Panc1 (cell line): ENCODE results near the gene YES1. TPM values are rescaled to one million over a fixed set of nuclear protein-coding genes. Genes with fewer than 3 reads are reported as not detected.

ENCODE experiments used
- ATAC-seq: fragments of 200-7000 bp; cut with Tn5 transposase; 2 replicates; pipeline ENCODE4 v1.9.1; 2020; ENCODE audit warnings: mild to moderate bottlenecking, moderate library complexity
- BruUV-seq: library from RNA; stranded (reverse); fragments of 400-500 nt; replicated peaks from 2 replicates; lab custom pipeline; 2021; lab: Mats Ljungman, UMichigan
- CTCF ChIA-PET: fragments of 300-600 bp; sonication (Branson Sonifier 250); formaldehyde crosslinking; loops from one replicate; lab custom pipeline; 2022; ENCODE audit warnings: antibody characterized with exemption; lab: Charles Lee
- POLR2A ChIA-PET: fragments of 300-600 bp; sonication (Branson Sonifier 250); formaldehyde crosslinking; loops from one replicate; lab custom pipeline; 2022; ENCODE audit warnings: antibody characterized with exemption; lab: Charles Lee
- DNase-seq: peaks from one replicate; pipeline ENCODE4 v3.0.0-alpha.2; 2010; ENCODE audit warnings: low read depth, low spot score
- H3K27ac ChIP-seq: 2 replicates; pipeline ENCODE4 v1.5.1; 2011; ENCODE audit warnings: mild to moderate bottlenecking, low read length, inconsistent platforms
- H3K27me3 ChIP-seq: fragments of 200-500 bp; sonication (Bioruptor generic); 2 replicates; pipeline ENCODE4 v1.6.0; 2014; ENCODE audit warnings: low read length, inconsistent platforms; ENCODE audit not compliant: control insufficient read depth, insufficient read depth
- H3K36me3 ChIP-seq: fragments of 200-500 bp; sonication (Bioruptor generic); 2 replicates; pipeline ENCODE4 v1.5.1; 2014; ENCODE audit warnings: inconsistent platforms, mild to moderate bottlenecking, low read length, moderate library complexity; ENCODE audit not compliant: control insufficient read depth, insufficient read depth
- H3K4me1 ChIP-seq: 2 replicates; pipeline ENCODE4 v1.5.1; 2011; ENCODE audit warnings: inconsistent platforms, mild to moderate bottlenecking, low read length, moderate library complexity; ENCODE audit not compliant: control insufficient read depth, insufficient read depth
- H3K4me3 ChIP-seq, 2 experiments: 2 replicates each; pipeline ENCODE4 v1.5.1; 2011 to 2012; ENCODE audit warnings: low read depth in 2 of 2, low read length in 2 of 2, mild to moderate bottlenecking in 2 of 2, inconsistent platforms in 1 of 2, moderate library complexity in 1 of 2
- H3K9me3 ChIP-seq: fragments of 200-500 bp; sonication (Bioruptor generic); 2 replicates; pipeline ENCODE4 v1.5.1; 2014; ENCODE audit warnings: low read depth, mild to moderate bottlenecking, inconsistent platforms, low read length, moderate library complexity; ENCODE audit not compliant: control insufficient read depth, insufficient read depth
- CTCF ChIP-seq: fragments of 450-650 bp; IDR thresholded peaks from 2 replicates; pipeline ENCODE4 v1.5.1; 2017; ENCODE audit warnings: mild to moderate bottlenecking
- POLR2AphosphoS5 ChIP-seq: IDR thresholded peaks from 2 replicates; pipeline ENCODE4 v1.6.1; 2012; ENCODE audit warnings: mild to moderate bottlenecking, low read depth, low read length, moderate library complexity
- REST ChIP-seq, 2 experiments: IDR thresholded peaks; 2 replicates each; pipeline ENCODE4 v1.6.1; 2011 to 2012; ENCODE audit warnings: low read depth in 2 of 2, control low read depth in 1 of 2, low read length in 1 of 2, mild to moderate bottlenecking in 1 of 2, moderate library complexity in 1 of 2; ENCODE audit not compliant: insufficient read depth in 1 of 2
- SIN3A ChIP-seq: IDR thresholded peaks from 2 replicates; pipeline ENCODE4 v1.6.1; 2012; ENCODE audit warnings: low read depth, mild to moderate bottlenecking, low read length, moderate library complexity, borderline replicate concordance; ENCODE audit not compliant: insufficient read depth
- TCF7L2 ChIP-seq: IDR thresholded peaks from 2 replicates; pipeline ENCODE4 v1.6.1; 2011; ENCODE audit warnings: mild to moderate bottlenecking, low read depth, low read length, inconsistent platforms
- in situ Hi-C: cut with HindIII; loops from 2 replicates; pipeline ENCODE4 v1.10.0; 2016; ENCODE audit warnings: low sequenced_read_pairs, low pct_unique_long_range_greater_than_20kb
- intact Hi-C: fragments of 100-400 bp; cut with micrococcal nuclease; formaldehyde crosslinking; loops from one replicate; pipeline ENCODE4 v1.10.0; 2022; ENCODE audit not compliant: unreplicated experiment
- total RNA-seq: library from RNA; stranded (reverse); gene quantifications from one replicate; pipeline ENCODE4 v1.2.1, GENCODE V29; 2021; ENCODE audit not compliant: unreplicated experiment

Gene YES1
- total RNA-seq, 1 experiment from 2014 or later, result 91.6 TPM

GRCh38 chr18:832085-832681 is 20.1 kb upstream of the YES1 start:
- TF ChIP-seq REST (IDR thresholded peaks at IDR 0.05; ENCODE audit: insufficient read depth in 1 of 2, low read depth in 2 of 2, low read length in 1 of 2) (no peak), POLR2AphosphoS5 (no peak), SIN3A (no peak), CTCF (peak; percentile 49), TCF7L2 (no peak)
- H3K4me3 ChIP-seq, result peak overlapping the region; percentile 21 to 43; a peak in 3 of 4 replicates
- in situ Hi-C loops, result no loop called here

GRCh38 chr18:830315-830901 is 18.4 kb upstream of the YES1 start:
- intact Hi-C loops (loop anchor here (5.0 to 10.0 kb wide), 2 partner anchors 116 to 208 kb away; partner anchors contain the start of gene ENOSF1), in situ Hi-C loops (no loop called here)
- Histone ChIP-seq H3K9me3 (no peaks in the 10 kb centered on the region), H3K36me3 (no peaks in the 10 kb centered on the region), H3K4me1 (peaks cover 2% of the 10 kb centered on the region; the same call in 1 of the 2 replicates), H3K27me3 (no peaks in the 10 kb centered on the region), H3K27ac (no peak overlapping the region), H3K4me3 (no peak overlapping the region)
- no peak for DNase-seq
- POLR2A ChIA-PET, result interaction anchor here (0.6 kb wide), 1 partner anchor 1594 kb away, joined by 3 read pairs; no protein-coding TSS in a partner anchor
- no TSS peak for BruUV-seq
- ATAC-seq, result no peak
- CTCF ChIA-PET, result interaction anchor here (0.5 to 1.2 kb wide), 6 partner anchors 9 to 206 kb away, joined by 3 to 4 read pairs (median 4); partner anchors contain the start of gene ENOSF1
- no peak for TF ChIP-seq POLR2AphosphoS5
- TF ChIP-seq TCF7L2, result no peak
- no peak for TF ChIP-seq SIN3A
- no peak for TF ChIP-seq CTCF
- TF ChIP-seq REST (IDR thresholded peaks at IDR 0.05; ENCODE audit: insufficient read depth in 1 of 2, low read depth in 2 of 2, low read length in 1 of 2), result no peak

More at GRCh38 chr18:832085-832681, 20.1 kb upstream of the YES1 start:
- ATAC-seq (peak; percentile 88), DNase-seq (no peak)
- ChIA-PET CTCF (interaction anchor here (0.6 to 1.3 kb wide), 4 partner anchors 16 to 164 kb away, joined by 3 to 5 read pairs (median 4); partner anchors contain the start of gene ENOSF1), POLR2A (no interaction called here)
- Histone ChIP-seq H3K27ac (no peak overlapping the region), H3K36me3 (no peaks in the 10 kb centered on the region), H3K27me3 (no peaks in the 10 kb centered on the region), H3K9me3 (no peaks in the 10 kb centered on the region), H3K4me1 (peaks cover 2% of the 10 kb centered on the region; the same call in 1 of the 2 replicates)
- intact Hi-C loops, result loop anchor here (5.0 to 10.0 kb wide), 2 partner anchors 117 to 210 kb away; partner anchors contain the start of gene ENOSF1
- BruUV-seq, result no TSS peak
